Nucleus accumbens (tissue), 56 donors: ENCODE results near the gene COA7.
"Not testable (repeated sequence)": the region's sequence is repeated elsewhere in the genome, so short reads cannot be mapped to it uniquely, and the experiment has no call there.

Experiments
- DNase-seq, 56 donors: peaks; one replicate each; lab custom pipeline; 2025; lab: John Stamatoyannopoulos, UW

Gene COA7

DNA sequence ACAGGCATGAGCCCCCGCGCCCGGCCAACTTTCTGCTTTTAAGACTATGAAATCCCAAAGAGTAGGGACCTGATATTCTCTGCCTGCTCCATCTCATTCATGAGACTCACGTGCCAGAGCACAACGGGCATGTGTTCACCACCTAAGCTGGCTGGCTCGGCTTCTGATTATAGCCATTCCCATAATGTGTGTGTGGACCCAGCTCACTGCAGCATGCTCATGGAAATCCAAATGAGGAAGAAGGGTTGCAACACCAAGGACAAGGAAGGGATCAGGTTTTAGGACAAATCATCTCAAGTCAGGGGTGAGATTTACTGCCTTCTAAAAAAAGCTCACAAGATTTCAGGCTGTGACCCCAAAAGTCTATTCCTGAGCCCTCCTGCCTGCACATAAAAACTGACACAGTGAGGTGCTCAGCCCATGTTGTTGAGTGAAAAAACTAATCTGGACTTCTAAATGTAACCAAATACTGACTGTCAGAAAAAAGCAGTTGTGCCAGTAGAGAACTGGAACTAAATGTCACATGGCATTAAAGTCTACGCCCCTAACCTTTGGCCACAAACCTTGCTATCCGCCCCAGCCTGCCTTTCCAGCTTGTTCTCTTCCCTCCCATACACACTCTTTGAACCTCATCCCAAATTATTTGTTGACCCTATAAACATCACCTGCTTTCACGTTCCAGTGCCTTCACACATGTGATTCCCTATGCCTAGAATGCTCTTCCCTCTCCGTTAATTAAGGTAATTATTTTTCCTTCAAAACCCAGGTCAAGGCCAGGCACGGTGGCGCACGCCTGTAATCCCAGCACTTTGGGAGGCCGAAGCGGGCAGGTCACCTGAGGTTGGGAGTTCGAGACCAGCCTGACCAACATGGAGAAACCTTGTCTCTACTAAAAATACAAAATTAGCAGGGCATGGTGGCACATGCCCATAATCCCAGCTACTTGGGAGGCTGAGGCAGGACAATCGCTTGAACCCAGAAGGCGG is 9.1 kb upstream of the COA7 start:
- no peak for DNase-seq

DNA sequence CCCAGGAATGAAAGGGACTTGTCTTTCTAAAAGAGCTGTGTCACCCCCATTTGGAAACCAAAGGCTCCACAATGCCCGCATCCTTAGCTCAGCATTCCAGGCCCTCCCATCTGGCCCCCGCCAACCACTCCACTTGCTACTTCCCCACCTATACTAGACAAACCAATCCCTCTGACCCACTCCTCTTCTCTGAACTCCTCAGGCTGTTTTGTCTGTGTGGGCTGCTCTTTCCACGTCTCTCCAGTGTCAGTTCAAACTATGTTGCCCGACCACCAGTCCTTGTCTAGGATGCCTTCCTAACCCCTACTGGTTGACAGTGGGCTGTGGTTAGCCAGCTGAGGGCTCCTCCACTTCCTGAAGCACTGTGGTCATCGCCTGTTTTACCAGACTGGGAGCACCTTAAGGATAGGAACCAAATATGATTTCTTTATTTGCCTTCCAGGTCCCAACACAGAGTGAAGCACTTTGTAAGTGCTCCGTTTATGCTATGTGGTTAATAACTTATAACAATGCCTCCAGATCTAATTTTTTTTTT is 8.1 kb upstream of the COA7 start:
- no peak for DNase-seq

DNA sequence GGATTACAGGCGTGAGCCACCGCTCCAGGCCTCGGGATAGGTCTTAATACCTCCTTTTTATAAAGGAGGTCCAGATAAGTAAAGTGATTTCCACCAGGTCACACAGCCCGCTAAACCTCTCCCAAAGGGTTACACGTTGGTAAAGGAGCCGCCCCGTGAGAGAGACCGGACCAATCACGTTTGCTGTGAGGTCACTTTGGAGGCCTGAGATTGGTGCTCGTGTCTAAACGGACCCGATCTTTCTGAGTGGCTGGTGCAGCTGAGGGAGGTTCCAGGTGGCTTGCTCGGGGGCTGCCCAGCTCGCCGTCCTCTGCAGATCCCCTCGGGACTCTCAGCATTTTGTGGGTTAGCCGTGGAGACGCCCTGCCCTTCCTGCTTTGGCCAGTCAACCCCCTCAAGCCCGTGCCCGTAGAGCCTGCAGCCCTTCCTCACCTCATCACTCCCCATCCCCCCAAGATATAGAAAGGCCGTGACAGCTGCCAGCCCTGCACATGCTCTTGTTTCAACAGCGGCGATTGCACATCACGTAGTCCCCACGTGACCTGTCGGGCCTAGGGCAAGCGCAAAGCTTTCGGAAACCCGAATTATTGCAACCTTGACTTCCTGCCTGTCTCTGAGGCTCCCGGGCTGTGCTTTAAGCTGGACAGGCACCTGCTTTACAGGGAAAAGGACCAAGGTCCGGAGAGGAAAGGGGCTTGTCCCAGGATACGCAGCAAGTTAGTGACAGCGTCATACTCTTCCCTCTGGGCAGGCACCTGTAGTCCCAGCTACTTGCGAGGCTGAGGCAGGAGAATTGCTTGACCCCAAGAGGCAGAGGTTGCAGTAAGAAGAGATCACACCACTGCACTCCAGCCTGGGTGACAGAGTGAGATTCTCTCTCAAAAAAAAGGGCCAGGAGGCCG is 5.0 kb upstream of the COA7 start:
- peak; percentile 34 to 97 (median 89) for DNase-seq

DNA sequence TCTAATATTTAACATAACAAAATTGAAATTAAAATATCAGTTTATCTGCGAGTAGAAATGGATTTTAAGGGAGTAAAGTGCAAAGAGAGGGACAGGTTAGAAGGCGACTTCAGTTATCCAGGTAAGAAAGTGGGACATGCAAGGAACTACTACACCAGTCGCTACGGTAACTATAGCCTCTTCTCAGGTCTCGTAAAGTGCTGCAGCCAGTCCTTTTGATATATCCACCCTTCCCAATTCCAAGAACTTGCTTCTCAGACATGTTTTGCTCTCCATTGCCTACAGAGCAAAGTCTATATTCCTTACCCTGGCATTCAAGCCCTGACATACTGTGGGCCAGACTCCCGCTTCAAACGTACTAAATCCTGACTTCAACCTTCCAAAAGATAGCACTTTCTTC is 2.5 kb downstream of the COA7 start:
- DNase-seq: no peak

DNA sequence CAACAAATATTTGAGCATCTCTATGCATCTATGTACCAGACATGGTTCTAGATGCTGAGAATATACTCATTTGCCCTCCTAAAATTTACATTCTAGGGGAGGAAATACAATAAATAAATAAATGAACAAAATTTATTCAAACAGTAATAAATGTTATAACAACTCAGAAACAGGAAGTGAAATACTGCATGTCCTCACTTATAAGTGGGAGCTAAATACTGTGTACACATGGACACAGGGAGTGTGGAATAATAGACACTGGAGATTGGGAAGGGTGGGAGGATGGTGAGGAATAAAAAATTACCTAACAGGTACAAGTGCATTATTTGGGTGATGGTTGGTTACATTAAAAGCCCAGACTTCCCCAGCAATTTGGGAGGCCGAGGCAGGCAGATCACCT is 4.3 kb downstream of the COA7 start:
- no peak for DNase-seq

DNA sequence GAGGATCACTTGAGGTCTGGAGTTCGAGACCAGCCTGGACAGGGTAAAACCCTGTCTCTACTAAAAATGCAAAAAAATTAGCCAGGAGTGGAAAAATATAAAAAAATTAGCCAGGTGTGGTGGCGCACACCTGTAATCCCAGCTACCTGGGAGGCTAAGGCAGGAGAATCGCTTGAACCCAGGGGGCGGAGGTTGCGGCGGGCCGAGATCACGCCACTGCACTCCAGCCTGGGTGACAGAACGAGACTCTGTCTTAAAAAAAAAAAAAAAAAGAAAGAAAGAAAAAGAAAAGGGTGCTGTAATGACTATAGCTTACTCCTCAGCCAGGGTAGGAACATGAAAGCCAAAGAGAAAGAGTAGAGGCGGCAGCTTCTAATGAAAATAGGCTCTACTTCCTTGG is 4.8 kb downstream of the COA7 start:
- DNase-seq: not testable (repeated sequence)

DNA sequence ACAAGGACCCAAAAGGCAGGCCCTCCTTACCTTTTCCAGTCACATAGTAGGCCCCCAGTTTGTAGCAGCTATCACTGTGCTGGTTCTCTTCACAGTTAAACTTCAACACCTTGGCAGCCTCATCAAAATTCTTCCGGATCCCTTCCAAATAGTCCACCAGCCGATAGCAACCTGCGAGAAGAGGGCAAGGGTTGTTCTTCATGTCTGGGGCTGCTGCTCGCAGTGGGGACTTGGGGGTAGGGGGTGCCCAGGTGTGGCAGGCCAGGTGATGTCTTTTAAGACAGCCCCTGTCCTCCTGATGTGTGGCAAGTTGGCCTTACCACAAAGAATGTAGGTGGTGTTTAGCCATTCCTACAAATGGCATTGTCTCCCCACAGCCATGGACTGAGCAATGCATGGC is 5.5 kb downstream of the COA7 start:
- no peak for DNase-seq

DNA sequence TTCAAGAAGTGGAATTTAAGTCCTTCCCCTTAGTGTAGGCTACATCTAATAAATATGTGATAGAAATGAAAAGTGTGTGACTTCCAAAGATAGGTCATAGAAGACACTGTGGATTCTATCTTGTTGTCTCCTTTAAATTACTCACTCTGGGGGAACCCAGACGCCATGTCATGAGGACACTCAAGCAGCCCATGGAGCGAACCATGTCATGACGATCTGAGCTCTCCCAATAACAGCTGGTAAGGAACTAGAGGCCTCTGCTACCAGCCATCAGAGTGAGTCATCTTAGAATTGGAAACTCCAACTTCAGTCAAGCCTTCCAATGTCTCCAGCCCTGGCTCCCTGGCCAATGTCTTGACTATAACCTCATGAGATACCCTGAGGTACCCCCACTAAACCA is 6.3 kb downstream of the COA7 start:
- DNase-seq: no peak

DNA sequence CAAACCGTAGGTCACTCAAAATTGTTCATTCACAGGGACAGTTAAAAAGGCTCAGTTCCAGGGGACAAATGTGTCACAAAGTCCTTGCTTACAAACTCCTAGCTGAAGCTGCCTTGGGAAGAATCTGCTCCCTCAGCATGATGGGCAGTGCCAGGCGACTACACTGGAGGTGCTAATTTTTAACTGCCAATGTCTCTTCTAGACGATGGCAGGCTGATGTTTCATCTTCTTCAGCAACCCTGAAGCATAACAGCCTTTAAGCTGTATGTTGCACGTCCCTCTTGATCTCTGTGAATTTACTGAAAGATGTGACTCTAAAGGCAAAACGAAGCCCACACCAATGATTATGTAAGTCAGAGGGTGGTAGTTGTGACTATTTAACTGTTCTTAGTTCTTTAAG is 11.3 kb downstream of the COA7 start:
- peak in 2 of 56 donors; percentile 1 to 9 for DNase-seq

DNA sequence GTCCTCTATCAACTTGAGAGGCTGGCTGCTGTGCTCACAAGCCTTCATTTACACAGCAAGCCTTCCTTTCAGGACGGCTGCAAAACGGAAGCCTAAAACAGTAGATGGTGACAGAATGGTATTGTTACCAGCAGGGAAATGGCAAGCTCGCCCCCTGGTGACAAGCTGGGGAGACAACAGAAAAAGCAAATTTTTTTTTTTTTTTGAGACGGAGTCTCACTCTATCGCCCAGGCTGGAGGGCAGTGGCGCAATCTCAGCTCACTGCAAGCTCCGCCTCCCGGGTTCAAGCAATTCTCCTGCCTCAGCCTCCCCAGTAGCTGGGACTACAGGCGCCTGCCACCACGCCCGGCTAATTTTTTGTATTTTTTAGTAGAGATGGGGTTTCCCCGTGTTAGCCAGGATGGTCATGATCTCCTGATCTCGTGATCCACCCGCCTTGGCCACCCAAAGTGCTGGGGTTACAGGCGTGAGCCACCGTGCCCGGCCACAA is 11.8 kb downstream of the COA7 start:
- DNase-seq: peak in 38 of 56 donors; percentile 6 to 78 (median 28)

DNA sequence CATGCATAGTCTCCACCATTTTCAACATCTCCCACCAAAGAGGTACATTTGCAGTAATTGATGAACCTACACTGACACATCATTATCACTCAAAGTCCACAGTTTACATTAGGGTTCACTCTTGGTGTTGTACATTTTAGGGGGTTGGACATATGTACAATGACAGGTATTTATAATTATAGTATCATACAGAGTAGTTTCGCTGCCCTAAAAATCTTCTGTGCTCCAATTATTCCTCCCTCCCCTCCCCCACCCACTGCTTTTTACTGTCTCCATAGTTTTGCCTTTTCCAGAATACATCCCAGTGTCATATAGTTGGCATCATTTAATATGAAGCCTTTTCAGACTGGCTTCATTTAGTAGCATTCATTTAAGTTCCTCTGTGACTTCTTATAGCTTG is 13.6 kb downstream of the COA7 start:
- no peak for DNase-seq

DNA sequence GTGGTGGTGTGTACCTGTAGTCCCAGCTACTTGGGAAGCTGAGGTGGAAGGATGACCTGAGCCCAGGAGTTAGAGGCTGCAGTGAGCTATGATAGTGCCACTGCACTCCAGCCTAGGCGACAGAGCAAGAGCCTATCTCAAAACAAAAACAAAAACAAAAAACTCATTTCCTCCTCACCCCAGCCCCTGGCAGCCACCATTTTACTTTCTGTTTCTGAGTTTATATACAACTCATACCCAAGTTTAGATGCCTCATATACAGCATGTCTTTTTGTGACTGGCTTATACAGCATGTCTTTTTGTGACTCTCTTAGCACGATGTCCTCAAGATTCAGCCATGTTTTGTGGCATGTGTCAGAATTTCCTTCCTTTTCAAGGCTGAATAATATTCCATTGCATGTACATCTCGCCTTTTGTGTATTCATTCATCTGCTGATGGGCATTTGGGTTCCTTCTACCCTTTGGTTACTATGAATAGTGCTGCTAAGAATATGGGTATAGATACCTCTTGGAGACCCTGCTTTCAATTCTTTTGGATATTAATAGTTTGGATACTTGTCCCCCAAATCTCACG is 14.7 kb downstream of the COA7 start:
- DNase-seq: no peak

DNA sequence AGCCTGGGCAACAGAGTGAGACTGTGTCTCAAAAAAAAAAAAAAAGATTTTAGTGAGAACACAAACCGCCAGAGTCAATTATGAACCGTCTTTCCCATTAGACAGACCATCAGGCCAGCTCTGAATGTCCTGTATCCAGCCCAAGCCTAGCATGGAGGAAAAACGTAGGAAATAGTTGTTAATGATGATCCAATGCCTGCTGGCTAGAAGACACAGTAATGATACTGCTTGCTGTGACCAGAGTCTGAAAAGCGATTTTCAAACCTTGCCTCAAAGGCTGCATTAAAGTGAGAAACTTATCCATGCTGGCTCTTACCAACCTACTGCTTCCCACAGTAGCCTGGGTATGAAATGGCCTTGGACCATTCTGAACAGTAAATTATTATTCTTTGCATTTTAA is 17.0 kb downstream of the COA7 start:
- no peak for DNase-seq

DNA sequence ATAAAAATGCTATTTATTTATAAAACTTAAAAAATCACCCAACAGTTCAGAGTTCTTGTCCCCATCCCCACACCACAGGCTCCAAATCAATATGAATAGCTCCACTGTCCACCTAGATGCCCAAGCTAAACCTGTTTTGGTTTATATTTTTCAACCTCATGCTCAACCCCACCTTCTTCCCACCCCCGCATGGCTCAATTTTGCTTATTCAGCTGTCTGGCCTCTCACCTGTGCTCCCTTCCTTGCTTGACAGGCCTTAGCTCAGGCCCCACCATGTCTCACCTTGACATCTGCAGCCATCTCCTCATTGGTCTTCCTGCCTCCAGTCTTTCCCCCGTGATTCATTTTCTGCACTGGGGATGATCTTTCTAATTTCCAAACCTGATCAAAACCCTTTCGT is 17.8 kb downstream of the COA7 start:
- no peak for DNase-seq

DNA sequence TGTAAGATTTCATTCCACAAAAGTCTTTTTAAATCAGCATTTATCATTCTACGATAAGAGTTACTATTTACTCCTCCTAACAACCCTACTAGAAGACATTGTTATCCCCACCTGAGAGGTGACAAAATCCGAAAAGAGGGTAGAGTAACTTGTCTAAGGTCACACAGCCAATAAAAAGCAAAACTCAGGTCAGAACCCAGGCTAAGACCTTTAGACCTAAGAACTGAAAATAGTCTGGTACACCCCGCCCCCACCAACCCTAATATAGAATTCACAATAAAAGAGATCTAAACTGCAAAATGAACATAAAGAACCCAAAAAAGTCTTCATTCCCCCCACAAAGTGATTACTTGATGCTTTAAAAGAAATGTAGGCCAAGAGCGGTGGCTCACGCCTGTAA is 18.6 kb downstream of the COA7 start:
- DNase-seq: no peak

DNA sequence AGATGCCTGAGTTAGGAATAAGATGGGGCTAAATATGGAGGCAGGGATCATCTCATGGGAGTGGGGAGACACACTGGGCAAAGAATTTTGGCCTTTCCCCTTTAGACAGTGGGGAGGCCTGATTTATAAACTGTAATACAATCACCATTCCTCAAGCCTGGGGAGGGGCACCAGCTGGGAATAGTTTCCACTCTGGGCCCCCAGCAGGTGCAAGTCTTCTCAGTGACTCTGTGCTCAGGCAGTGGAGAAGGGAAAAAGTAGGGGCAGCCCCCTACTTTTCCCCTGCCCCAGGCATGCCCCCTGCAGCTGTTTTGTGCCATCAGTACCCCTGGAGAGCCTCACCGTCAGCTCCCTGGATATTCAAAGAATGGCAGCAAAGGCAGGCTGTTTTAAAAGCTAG is 19.1 kb downstream of the COA7 start:
- DNase-seq: no peak

DNA sequence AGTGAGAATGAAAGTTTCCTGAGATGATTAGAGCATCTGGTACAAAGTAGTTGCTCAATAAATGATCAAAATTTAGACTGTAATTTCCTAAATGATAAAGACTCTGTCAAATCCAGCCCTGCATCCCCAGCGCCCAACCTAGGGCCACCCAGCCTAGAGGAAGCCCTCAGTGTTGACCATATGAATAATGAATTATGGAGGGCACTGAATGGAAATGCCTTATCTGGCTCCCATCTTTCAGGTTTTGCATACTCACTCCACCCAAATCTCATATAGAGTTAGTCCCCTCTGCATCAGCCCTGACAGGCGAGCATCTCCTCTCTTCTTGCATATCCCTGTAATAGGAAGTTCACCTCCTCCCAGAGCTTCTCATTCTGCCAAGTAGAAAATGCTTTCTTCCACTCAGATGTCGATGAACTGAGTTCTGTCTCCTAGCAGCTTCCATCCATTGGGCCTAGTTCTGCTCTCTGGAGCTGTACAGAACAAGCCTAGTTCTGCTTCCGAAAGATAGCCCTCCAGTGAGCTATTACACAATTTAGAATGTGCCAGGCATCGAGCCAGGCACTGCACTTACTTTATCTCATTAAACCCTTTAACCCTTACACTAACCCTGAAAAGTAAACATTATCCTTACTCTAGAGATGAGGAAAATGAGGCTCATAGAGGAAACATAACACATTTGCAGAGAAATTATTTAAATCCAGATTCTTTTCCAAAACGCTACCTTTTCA is 20.9 kb downstream of the COA7 start:
- DNase-seq: peak in 1 of 56 donors; percentile 14

DNA sequence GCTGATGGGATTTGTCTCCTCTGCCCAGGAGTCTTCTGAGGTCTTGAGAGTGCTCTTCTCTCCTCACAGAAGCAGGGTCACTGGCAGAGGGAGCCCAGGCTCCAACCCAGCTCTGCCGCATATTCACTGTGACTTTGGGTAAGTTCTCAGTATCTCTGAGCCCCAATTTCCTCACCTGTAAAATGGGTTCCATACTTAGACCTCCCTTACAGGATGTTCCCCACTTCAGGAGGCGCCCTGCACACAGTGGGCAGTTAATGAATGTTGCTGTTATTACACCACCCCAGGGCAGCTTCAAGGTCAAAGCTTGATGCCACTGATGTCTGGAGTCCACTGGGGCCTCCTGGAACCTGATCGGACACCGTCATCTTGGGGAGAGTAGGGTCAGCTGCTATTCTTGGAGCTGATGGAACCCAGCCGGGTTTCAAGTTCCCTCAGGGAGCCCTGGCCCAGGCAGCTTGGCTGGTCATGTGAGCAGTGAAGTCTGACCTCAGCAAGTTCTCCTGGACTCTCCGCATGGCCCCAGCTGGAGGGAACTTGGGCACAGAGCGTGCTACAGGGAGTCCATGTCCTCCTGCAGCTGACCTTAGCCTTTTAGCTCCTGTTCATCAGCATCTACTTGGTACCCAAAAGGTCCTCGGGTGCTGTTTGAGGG is 21.8 kb downstream of the COA7 start:
- peak in 14 of 56 donors; percentile 1 to 50 (median 10) for DNase-seq
